Measurements from ENCODE around the gene BTD.

DNA sequence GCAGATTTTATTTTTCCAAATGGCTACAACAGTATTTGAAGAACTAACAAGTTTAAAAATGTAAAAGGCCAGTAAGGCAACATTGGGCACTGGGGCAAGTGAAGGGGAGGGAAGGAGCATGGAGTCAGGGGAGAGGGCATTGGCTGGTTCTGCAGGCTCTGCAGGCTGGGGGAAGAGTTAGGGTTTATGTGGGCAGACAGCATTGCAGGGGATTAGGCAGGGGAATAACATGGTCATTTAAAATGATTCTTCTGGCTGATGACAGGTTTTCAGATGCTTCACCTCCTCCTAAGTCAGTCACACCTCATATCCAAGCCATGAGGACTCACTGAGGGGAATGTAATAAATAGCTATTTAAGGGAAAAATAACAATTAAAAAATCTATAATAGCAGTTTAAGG, 52.6 kb downstream of the BTD start:
- TF ChIP-seq CTCF (IDR thresholded peaks at IDR 0.05; ENCODE audit: insufficient read depth, low read length, poor library complexity, severe bottlenecking) (no peak), EZH2phosphoT487 (conservative IDR thresholded peaks at IDR 0.05; ENCODE audit: low read length) (no peak)
